D721Med (cell line): Measurements from ENCODE around the gene HSD17B10.
A peak's percentile ranks its signal among the peaks of the same experiment; 100 is the strongest.

Experiments used
- DNase-seq: peaks from one replicate; pipeline ENCODE4 v3.0.0; 2011; ENCODE audit warnings: low spot score; ENCODE audit not compliant: insufficient read length
- FAIRE-seq: peaks from 2 replicates; lab custom pipeline; 2011; peaks lifted over from hg19 to GRCh38; lab: Jason Lieb, UNC
- TF ChIP-seq, protein P1 (sequence below): IDR thresholded peaks from 2 replicates; pipeline ENCODE4 v1.5.1; 2012; ENCODE audit warnings: mild to moderate bottlenecking, control low read depth; ENCODE audit not compliant: insufficient read depth; ENCODE audit errors: missing control alignments

Gene HSD17B10

GRCh38 chrX:53442322-53442631 is 8.1 kb upstream of the HSD17B10 start:
- no peak for DNase-seq
- TF ChIP-seq, protein P1, sequence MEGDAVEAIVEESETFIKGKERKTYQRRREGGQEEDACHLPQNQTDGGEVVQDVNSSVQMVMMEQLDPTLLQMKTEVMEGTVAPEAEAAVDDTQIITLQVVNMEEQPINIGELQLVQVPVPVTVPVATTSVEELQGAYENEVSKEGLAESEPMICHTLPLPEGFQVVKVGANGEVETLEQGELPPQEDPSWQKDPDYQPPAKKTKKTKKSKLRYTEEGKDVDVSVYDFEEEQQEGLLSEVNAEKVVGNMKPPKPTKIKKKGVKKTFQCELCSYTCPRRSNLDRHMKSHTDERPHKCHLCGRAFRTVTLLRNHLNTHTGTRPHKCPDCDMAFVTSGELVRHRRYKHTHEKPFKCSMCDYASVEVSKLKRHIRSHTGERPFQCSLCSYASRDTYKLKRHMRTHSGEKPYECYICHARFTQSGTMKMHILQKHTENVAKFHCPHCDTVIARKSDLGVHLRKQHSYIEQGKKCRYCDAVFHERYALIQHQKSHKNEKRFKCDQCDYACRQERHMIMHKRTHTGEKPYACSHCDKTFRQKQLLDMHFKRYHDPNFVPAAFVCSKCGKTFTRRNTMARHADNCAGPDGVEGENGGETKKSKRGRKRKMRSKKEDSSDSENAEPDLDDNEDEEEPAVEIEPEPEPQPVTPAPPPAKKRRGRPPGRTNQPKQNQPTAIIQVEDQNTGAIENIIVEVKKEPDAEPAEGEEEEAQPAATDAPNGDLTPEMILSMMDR, result no peak
- FAIRE-seq, result no peak

- peak; percentile 82 for DNase-seq
- TF ChIP-seq, protein P1, result no peak
- no peak for FAIRE-seq
Measured at GRCh38 chrX:53441531-53442321, 7.6 kb upstream of the HSD17B10 start.

DNA sequence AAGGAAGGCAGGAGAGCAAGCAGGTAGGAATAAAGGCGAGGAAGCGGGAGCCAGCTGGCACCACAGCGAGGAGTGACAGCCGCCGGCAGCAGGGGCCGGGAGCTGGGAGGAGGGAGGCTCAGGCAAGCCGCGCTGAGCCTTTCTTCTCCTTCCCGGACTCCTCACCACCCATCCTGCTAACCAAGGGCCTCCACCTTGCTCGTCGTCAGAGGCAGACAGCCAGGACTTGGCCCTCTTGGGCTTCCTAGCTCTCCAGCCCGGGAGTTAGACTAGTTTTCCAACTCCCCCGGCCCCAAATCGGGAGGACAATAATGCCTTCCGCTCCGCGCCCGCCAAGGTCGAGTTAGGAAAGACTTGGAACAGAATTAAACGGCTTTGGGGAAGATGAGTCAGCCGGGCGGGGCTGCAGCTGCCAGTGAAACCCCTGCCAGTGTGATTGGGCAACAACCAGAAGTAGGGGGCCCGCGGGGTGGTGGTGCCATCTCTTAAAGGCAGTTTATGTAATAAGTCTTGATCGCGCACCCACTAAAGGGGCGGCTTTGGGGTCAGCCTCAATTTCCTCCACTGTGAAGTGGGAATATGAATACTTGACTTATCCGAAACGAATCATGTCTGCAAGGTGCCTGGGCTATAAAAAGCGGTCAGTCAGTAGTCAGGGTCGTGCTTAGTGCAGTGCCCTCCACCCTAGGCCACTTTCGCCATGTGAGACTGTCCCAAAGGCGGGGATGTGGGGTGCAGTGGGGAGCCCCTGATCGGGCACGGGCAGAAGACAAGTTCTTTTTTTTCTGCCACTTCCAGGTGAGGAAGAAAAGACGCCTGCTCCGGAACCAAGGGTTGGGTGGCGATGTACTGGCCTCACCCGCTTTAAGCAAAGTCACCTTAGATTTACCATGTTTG is 6.7 kb upstream of the HSD17B10 start:
- TF ChIP-seq, protein P1, result no peak
- DNase-seq, result no peak
- FAIRE-seq, result no peak

- DNase-seq (no peak), FAIRE-seq (no peak)
- TF ChIP-seq, protein P1, result no peak
Measured at GRCh38 chrX:53440101-53440500, 5.9 kb upstream of the HSD17B10 start.

DNA sequence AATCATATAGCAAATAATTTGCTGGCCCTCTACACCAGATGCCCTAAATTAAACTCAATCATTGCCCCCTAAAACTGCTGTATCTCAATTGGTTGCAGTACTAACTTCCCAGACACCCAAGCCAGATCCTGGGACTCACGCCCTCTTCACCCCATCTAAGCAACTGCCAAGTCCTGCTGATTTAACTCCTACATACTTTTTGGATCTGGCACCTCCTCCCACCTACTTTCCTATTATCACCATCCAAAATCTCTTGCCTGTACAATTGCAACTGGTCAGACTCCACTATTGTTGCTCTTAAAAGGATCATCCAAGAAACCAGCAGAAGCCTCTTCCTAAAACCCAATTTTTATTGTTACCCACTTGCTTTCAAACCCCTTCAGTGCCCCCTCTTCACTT is 4.7 kb upstream of the HSD17B10 start:
- no peak for DNase-seq
- TF ChIP-seq, protein P1, result no peak
- FAIRE-seq, result no peak

GRCh38 chrX:53438174-53438831 is 4.1 kb upstream of the HSD17B10 start:
- DNase-seq (no peak), FAIRE-seq (no peak)
- TF ChIP-seq, protein P1, result no peak
